GM12874 (cell line): ENCODE data around the gene PML.

Source experiments
- TF ChIP-seq, protein P1 (sequence below): IDR thresholded peaks from 2 replicates; pipeline ENCODE4 v1.5.1; 2011; ENCODE audit warnings: low read depth, mild to moderate bottlenecking, control low read depth, low read length, moderate library complexity; ENCODE audit not compliant: insufficient read depth

The PML gene

DNA sequence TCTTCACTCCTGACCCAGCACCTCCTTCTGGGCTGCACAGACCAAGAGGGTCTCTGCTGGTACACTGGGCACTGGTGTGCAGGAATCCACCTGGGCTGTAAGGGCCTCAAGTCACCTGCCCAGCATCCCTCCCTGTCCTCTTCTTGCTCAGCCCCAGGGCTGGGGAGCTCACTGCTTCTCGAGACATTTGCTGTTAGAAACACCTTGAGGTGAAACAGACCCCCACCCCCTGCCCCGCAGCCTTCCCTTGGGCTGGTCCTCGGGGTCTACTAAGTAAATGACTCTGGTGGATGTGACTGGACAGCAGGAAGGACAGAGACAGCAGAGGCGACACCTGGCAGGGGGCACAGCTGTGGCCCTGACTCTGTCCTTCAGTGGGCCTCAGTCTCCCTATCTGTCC is 39.2 kb upstream of the PML start:
- TF ChIP-seq, protein P1, sequence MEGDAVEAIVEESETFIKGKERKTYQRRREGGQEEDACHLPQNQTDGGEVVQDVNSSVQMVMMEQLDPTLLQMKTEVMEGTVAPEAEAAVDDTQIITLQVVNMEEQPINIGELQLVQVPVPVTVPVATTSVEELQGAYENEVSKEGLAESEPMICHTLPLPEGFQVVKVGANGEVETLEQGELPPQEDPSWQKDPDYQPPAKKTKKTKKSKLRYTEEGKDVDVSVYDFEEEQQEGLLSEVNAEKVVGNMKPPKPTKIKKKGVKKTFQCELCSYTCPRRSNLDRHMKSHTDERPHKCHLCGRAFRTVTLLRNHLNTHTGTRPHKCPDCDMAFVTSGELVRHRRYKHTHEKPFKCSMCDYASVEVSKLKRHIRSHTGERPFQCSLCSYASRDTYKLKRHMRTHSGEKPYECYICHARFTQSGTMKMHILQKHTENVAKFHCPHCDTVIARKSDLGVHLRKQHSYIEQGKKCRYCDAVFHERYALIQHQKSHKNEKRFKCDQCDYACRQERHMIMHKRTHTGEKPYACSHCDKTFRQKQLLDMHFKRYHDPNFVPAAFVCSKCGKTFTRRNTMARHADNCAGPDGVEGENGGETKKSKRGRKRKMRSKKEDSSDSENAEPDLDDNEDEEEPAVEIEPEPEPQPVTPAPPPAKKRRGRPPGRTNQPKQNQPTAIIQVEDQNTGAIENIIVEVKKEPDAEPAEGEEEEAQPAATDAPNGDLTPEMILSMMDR: no peak

DNA sequence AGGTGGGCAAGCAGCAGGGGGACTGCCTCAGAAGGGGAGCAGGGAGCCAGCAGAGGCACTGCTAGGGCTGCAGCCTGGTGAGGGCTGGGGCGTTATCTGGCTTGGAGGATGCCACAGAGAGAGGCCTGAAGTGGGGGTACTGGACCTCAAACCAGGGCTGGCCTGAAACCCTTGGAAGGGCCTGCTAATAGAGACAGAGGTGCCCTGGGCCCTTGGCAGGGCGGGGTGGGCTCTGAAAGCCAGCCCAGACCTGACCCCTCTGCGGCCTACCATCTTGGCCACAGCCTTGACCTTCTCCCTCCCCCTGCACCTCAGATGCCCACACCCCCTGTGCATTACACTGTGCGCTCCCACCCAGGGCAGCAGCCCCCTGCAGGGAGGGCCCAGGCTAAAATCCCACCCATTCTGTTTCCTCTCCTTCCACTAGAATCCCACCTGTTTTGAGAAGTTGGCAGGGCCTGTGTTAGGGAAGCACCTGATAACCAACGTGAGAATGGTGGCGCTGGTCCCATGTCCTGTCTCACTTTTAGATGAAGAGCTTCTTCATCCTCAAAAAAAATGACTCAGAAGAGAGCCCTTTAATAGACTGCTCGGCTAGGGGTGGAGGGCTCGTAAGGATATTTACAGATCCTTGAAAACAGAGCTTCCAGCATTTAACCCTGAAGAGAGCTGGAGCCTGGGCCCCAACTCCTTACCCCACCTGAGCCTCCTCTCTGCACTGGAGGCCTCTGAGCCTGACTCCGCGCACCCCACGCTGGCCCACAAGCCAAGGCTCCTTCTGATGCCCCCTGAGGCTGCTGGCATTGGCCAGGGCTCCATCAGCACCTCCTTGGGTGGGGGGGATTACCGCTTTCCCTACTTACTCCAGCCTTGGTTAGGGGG is 38.4 kb upstream of the PML start:
- TF ChIP-seq, protein P1: no peak

DNA sequence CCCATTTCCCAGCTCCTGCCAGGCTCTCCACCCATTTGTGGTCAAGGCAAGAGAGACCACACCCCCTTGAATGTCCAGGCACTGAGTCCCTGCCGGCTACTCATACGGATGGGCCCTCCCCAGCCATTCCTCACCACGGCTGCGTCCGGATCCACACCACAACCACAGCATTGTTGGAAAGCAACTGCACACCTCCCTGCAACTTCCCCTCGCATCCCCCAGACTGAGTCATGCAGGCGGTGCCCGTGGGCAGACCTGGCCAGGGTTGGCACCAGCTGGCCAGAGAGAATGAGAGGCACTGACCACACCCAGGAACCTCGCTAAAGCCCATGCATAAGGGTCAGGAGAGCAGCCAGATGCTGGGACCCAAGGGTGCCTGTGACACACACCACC is 37.8 kb upstream of the PML start:
- TF ChIP-seq, protein P1: no peak

DNA sequence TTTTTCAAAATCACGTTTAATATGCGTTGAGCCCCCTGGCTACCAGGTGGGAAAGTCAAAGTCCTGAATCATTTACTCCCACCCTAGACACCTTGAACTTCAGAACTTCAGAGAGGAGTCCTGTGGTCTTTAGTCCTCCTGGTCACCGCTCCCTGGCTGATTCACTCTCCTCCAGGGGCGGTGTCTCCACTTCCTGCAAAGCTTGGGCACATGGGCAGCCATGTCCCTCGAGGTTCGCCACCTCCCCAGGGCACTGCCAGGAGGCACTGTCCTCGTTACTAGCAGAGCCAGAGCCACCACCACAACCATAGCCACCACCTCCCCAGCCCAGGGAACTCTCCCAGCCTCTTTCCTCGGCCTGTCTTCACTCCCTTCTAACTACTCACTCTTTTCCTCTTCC is 37.2 kb upstream of the PML start:
- TF ChIP-seq, protein P1: no peak

DNA sequence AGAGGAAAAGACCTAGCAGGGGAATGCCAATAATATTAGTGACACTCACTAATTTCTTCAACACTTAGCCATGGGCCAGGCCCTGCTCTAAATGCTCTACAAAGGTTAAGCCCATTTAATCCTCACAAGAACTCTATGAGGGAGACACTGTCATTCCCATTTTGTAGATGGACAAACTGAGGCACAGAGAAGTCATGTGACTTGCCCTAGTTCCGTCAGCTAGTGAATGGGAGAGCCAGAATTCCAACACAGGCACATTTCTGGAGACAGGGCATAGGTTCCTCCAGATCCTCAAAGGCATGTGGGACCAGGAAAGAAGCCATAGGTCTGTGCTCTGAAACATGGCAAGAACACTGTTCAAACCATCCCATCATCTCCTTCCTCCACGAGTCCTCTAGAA is 36.7 kb upstream of the PML start:
- TF ChIP-seq, protein P1: no peak

DNA sequence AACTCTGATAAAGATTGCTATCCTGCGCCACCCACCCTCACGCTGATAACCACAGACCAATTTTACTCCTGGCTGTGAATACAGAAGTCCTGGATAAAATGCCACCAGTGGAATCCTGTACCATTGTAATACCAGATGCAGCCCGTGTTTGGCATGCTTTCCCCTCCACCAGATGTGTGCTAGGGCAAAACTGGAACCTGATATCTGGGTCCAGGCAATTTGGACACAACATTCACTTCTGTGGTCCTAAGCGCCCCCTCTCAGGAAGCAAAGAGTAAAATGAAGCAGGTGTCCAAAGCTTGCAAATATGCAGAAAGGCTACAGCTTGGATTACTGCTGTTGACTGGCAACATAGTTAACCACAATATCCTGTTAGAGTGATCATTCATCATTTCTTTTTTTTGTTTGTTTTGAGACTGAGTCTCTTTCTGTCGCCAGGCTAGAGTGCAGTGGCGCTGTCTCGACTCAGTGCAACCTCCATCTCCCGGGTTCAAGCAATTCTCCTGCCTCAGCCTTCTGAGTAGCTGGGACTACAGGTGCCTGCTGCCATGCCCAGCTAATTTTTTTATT is 35.4 kb upstream of the PML start:
- TF ChIP-seq, protein P1: no peak

DNA sequence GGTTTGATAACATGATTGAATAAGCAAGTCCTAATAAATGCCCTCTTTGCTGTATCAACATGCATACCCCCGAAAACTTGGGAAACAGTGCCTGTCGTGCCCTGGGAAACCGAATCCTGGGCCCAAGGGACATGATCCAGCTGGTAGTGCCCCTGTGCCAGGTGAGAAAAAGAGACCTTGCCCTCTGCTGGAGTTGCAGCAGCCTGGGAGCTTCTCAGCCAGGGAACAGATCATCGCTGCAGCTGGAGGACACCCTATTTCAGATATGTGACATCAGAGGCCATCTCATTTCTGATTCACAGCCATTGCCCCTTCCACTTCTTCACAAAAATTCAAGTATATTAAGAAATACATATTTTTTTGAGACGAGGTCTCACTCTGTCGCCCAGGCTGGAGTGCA is 34.7 kb upstream of the PML start:
- TF ChIP-seq, protein P1: no peak
